DND-41 (cell line): ENCODE data around the gene BCL11B.

Experiments
- EZH2 ChIP-seq: IDR thresholded peaks from 3 replicates; pipeline ENCODE4 v1.6.1; 2012; ENCODE audit warnings: borderline replicate concordance, low read depth, mild to moderate bottlenecking, moderate library complexity, low read length, inconsistent platforms; ENCODE audit not compliant: severe bottlenecking
- TF ChIP-seq, protein P1 (sequence below): IDR thresholded peaks from 2 replicates; pipeline ENCODE4 v1.5.1; 2012; ENCODE audit warnings: borderline replicate concordance, low read length, moderate library complexity, mild to moderate bottlenecking; ENCODE audit not compliant: poor library complexity, severe bottlenecking; ENCODE audit errors: extremely low read depth

- TF ChIP-seq, protein P1, sequence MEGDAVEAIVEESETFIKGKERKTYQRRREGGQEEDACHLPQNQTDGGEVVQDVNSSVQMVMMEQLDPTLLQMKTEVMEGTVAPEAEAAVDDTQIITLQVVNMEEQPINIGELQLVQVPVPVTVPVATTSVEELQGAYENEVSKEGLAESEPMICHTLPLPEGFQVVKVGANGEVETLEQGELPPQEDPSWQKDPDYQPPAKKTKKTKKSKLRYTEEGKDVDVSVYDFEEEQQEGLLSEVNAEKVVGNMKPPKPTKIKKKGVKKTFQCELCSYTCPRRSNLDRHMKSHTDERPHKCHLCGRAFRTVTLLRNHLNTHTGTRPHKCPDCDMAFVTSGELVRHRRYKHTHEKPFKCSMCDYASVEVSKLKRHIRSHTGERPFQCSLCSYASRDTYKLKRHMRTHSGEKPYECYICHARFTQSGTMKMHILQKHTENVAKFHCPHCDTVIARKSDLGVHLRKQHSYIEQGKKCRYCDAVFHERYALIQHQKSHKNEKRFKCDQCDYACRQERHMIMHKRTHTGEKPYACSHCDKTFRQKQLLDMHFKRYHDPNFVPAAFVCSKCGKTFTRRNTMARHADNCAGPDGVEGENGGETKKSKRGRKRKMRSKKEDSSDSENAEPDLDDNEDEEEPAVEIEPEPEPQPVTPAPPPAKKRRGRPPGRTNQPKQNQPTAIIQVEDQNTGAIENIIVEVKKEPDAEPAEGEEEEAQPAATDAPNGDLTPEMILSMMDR = no peak
- TF ChIP-seq EZH2 = no peak
Measured at GRCh38 chr14:99192028-99192621, 79.9 kb downstream of the BCL11B start.
